NCI-H510A treated with DMSO at 0.1 percent for 48 hours (cell line): Measurements from ENCODE around the gene PDPR.
A peak's percentile ranks its signal among the peaks of the same experiment; 100 is the strongest.
"Not testable (repeated sequence)": the region's sequence is repeated elsewhere in the genome, so short reads cannot be mapped to it uniquely, and the experiment has no call there.

Experiments used
- DNase-seq: peaks from one replicate; lab custom pipeline; 2025; lab: John Stamatoyannopoulos, UW

Gene PDPR

DNA sequence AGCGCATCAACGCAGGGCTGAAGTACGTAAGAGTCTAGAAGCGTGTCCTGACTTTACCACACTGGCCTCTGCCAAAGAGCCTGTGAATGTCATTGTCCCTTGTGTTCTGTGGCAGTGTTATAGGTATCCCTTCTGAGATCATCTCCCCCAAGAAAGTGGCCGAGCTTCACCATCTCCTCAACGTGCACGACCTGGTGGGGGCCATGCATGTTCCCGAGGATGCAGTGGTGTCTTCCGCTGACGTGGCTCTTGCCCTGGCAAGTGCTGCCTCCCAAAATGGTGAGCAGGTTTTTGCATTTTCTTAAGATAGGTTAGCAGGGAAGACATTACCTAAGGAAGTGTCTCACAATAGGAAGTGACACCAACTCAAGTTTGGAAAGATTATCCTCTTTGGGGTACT lies 14.7 kb downstream of the PDPR start:
- DNase-seq, result not testable (repeated sequence)

DNA sequence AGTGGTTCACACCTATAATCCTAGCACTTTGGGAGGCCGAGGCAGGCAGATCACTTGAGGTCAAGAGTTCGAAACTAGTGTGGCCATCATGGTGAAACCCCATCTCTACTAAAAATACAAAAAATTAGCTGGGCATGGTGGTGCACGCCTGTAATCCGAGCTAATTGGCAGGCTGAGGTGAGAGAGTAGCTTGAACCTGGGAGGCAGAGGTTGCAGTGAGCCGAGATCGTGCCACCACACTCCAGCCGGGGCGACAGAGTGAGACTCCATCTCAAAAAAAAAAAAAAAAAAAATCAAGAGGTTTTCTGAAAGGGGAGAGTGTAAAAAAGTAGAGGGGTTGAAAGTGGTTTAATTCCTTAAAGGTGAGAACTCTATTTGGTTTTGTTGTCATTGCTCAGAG lies 21.7 kb downstream of the PDPR start:
- DNase-seq, result not testable (repeated sequence)

GRCh38 chr16:70136595-70136994 lies 22.5 kb downstream of the PDPR start:
- DNase-seq, result not testable (repeated sequence)

- DNase-seq, result not testable (repeated sequence)
Measured at GRCh38 chr16:70142739-70143138, 28.6 kb downstream of the PDPR start.

DNA sequence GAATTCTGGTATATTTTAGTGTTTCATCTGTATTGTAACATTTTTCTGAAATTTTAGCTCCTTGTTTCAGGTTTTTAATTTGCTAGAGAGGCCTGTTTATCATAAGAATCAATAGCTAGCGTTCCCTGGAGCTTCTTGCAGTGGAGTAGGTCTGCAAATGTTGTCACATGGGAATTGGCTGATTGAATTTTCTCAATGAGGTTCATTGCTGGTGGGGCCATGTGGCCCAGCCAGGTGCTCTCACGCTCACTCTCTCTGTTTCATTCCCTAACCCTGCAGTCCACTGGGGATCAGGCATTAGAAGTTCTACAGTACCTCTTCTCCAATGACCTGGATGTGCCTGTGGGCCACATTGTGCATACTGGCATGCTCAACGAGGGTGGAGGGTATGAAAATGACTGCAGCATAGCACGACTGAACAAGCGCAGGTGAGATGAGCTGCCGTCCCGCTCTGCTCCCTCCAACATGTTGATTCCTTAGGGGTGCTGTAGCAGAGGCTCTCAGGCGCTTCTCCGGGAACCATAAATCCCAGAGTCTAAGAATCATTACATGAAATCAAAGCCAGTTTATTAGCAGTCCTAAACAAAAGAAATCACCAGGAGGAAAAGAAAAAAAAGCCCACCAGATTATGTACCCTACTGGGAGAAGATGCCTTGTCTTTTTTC lies 29.2 kb downstream of the PDPR start:
- not testable (repeated sequence) for DNase-seq

DNA sequence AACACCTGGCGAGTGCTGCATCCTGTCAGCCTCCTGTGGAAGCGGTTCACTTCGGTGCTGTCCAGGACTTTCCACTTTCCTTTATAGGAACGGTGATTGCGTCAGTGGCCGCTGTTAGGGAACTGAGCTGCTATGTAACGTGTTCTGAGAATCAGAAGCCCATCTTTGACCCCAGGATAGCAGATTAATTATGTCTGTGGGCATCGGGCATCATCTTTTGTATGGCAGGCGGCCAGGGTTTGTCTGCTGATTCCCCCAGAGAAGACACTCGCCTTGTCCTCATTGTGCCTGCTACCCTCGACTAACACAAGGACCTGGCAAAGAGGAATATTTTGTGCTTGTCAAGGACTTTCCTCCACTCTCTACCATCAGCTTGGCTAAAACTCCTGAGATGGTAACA lies 33.7 kb downstream of the PDPR start:
- not testable (repeated sequence) for DNase-seq

DNA sequence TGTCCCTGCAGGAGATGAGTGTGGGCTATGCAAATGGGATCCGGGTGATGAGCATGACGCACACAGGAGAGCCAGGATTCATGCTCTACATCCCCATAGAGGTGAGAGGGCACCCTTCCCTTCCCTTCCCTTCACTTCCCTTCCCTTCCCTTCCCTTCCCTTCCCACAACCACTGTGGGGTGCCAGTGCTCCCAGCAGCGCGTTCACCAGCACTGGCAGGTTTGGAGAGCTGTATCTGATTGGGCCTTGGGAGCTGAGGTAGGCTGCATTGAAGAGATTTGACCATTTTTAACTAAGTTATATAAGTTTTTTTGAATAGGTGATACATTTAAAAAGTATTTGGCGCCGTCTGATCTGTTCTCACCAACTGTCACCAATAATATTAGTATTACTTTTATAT lies 34.3 kb downstream of the PDPR start:
- not testable (repeated sequence) for DNase-seq

DNA sequence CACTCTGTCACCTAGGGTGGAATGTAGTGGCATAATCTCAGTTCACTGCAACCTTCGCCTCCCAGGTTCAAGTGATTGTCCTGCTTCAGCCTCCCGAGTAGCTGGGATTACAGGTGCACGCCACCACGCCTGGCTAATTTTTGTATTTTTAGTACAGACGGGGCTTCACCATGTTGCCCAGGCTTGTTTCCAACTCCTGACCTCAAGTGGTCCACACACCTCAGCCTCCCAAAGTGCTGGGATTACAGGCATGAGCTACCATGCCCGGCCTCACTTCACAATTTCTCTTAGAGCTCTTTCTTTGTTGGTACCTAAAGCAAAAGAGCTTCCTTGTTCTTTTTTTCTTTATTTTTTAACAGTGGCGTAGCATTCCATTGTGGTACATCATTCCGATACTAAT lies 35.2 kb downstream of the PDPR start:
- not testable (repeated sequence) for DNase-seq

GRCh38 chr16:70151391-70151790 lies 37.3 kb downstream of the PDPR start:
- DNase-seq, result peak; percentile 88

GRCh38 chr16:70151941-70152509 lies 37.9 kb downstream of the PDPR start:
- DNase-seq, result no peak

GRCh38 chr16:70152578-70153302 lies 38.6 kb downstream of the PDPR start:
- no peak for DNase-seq

DNA sequence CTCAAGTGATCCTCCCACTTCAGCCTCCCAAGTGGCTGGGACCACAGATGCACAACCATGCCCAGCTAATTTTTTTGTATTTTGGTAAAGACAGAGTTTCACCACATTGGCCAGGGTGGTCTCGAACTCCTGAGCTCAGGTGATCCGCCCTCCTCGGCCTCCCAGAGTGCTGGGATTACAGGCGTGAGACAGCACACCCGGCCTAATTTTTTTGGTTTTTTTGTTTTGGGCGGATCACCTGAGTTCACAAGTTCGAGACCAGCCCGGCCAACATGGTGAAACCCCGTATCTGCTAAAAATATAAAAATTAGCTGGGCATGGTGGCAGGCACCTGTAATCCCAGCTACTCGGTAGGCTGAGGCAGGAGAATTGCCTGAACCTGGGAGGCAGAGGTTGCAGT lies 40.6 kb downstream of the PDPR start:
- DNase-seq, result not testable (repeated sequence)

DNA sequence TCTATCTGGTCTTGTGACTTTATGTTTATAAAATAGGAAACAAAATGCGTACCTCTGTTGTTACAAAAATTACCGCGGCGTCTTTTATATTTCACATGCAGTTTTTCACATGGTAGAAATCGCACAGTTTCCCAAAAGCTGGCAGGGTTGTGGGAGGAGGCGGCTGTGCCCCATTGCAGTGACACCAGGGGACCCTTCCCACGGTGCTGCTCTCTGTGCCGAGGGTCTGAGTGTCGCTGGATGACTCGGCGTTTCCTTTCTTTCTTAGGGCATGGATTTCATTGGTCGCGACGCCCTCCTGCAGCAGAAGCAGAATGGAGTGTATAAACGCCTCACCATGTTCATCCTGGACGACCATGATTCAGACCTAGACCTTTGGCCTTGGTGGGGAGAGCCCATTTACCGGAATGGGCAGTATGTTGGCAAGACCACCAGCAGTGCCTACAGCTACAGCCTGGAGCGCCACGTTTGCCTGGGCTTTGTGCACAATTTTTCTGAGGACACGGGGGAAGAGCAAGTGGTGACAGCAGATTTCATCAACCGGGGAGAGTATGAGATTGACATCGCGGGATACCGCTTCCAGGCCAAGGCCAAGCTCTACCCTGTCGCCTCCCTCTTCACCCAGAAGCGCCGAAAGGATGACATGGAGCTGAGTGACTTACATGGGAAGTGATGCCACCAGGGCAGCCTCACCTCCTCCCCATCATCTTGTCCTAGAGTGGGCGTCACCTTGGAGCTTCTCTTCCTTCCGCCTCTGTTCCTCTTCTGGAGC lies 42.3 kb downstream of the PDPR start:
- no peak for DNase-seq

DNA sequence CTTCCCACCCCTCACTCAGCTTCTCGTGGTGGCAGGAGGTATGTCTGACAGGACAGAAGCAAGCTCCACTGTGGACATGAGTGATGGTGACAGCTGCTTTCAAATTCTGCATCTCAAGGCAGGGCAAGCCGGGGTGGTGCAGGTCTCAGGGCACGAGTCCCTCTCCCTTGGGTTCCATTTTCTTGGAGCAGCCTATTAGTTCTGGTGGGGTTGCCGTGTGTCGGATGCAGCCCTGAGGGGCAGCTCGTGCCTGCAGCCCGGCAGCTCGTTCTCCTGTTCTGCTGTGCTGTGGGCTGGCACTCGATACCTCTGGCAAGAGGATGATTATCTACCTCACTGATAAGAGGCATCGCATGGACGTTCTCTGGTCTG lies 43.0 kb downstream of the PDPR start:
- DNase-seq, result no peak

GRCh38 chr16:70157477-70158260 lies 43.5 kb downstream of the PDPR start:
- no peak for DNase-seq

GRCh38 chr16:70158261-70158939 lies 44.3 kb downstream of the PDPR start:
- DNase-seq, result no peak

GRCh38 chr16:70159355-70160348 lies 45.5 kb downstream of the PDPR start:
- DNase-seq, result no peak

DNA sequence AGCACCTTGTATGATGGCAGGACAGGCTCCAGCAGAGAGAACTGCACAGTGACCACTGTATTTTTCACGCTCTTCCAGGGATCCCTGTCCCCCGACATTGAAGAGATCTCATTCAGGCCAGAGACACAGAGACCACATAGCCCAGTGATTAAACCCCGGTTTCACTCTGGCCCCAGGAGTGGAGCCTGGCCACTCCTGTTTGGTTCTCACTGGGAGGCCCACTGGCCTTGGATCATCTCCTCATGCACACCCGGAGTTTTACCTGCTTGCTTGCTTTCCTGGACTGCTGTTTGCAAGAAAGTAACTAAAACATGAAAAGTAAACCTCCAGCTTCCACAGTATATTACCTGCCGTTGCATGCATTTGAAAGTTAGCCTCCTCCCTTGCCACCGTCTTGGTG lies 46.3 kb downstream of the PDPR start:
- DNase-seq, result no peak

- no peak for DNase-seq
Measured at GRCh38 chr16:70160821-70161220, 46.7 kb downstream of the PDPR start.

DNA sequence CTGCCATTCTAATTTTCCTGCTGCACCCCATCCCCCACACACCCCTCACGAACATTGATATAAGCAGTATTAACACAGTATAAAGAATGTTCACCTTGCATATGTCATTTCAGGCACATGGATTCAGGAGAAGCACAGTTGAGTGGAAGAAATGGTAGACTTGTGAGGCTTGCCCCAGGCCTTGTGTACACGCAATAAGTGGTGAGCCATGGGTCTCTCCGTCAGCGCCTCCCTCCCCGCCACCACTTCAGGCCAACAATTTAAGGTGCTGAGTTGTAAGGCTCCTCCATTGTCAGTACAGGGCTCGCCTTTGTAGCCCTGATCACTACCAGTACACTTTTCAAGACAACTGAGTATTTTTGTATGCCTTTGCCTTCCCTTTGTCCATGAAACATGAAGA lies 47.2 kb downstream of the PDPR start:
- no peak for DNase-seq
